ENCODE results near the gene OS9.

Gene OS9

GRCh38 chr12:57769594-57769993, 75.7 kb downstream of the OS9 start:
- no peak for DNase-seq (ENCODE audit: low read depth)

GRCh38 chr12:57770734-57771133, 76.8 kb downstream of the OS9 start:
- no peak for DNase-seq (ENCODE audit: low read depth)
